Spleen (tissue), 11 donors: ENCODE measurements around the gene RWDD3. TPM values are rescaled to one million over a fixed set of nuclear protein-coding genes. Genes with fewer than 3 reads are reported as not detected.

ENCODE experiments used
- DNase-seq: peaks from one replicate; pipeline ENCODE4 v3.0.0-alpha.2; 2020
- H3K27ac ChIP-seq, 8 donors: fragments of 200-600 bp; sonication (generic) in 7 of 8; 1 replicate in 4 of 8; 2 replicates in 4 of 8; pipeline versions ENCODE4 v1.5.0 to v1.8.0; 2016 to 2021; ENCODE audit warnings: inconsistent platforms in 4 of 8, mild to moderate bottlenecking in 4 of 8, moderate library complexity in 1 of 8
- H3K27me3 ChIP-seq, 7 donors: fragments of 200-600 bp; sonication (generic) in 6 of 7; replicated peaks in 1 of 7; 1 replicate in 4 of 7; 2 replicates in 3 of 7; pipeline versions ENCODE4 v1.5.0 to v1.8.0; 2016 to 2021; ENCODE audit warnings: inconsistent platforms in 3 of 7, mild to moderate bottlenecking in 1 of 7
- H3K36me3 ChIP-seq, 6 donors: fragments of 200-600 bp; sonication (generic) in 5 of 6; 1 replicate in 4 of 6; 2 replicates in 2 of 6; pipeline versions ENCODE4 v1.5.0 to v1.8.0; 2016 to 2021; ENCODE audit warnings: inconsistent platforms in 2 of 6
- H3K4me1 ChIP-seq, 6 donors: fragments of 200-600 bp; sonication (generic) in 5 of 6; 1 replicate in 3 of 6; 2 replicates in 3 of 6; pipeline versions ENCODE4 v1.5.0 to v1.8.0; 2016 to 2021; ENCODE audit warnings: inconsistent platforms in 3 of 6
- H3K4me3 ChIP-seq, 8 donors: fragments of 200-600 bp; sonication (generic) in 7 of 8; 1 replicate in 4 of 8; 2 replicates in 4 of 8; pipeline versions ENCODE4 v1.5.0 to v1.8.0; 2016 to 2021; ENCODE audit warnings: inconsistent platforms in 4 of 8, mild to moderate bottlenecking in 4 of 8, moderate library complexity in 2 of 8
- H3K9me3 ChIP-seq, 8 donors: fragments of 200-600 bp; sonication (generic) in 7 of 8; 1 replicate in 4 of 8; 2 replicates in 4 of 8; pipeline versions ENCODE4 v1.5.0 to v1.8.0; 2016 to 2021; ENCODE audit warnings: inconsistent platforms in 4 of 8
- CTCF ChIP-seq, 11 experiments: fragments of 200-600 bp in 7 of 11; fragments of 450-650 bp in 4 of 11; sonication (generic) in 4 of 11; IDR thresholded peaks in 8 of 11; conservative IDR thresholded peaks in 3 of 11; 1 replicate in 7 of 11; 2 replicates in 4 of 11; pipeline versions ENCODE4 v1.4.0 to v1.8.0; 2016 to 2021; ENCODE audit warnings: antibody characterized with exemption in 11 of 11, inconsistent platforms in 4 of 11, mild to moderate bottlenecking in 1 of 11
- POLR2A ChIP-seq, 3 donors: fragments of 450-650 bp; IDR thresholded peaks; one replicate each; pipeline ENCODE4 v1.5.1; 2017; ENCODE audit warnings: antibody characterized with exemption in 3 of 3, mild to moderate bottlenecking in 1 of 3
- POLR2AphosphoS5 ChIP-seq, 3 donors: sonication (generic); formaldehyde crosslinking; IDR thresholded peaks; one replicate each; pipeline ENCODE4 v1.5.1; 2017; ENCODE audit warnings: antibody characterized with exemption in 3 of 3
- WGBS, 5 donors: extraction: QIAGEN DNeasy Blood & Tissue Kit in 3 of 5; methylation state at CpG; one replicate each; pipeline versions ENCODE4 v1.1.5 to v1.1.7; 2013 to 2018; 5-methylcytosine and 5-hydroxymethylcytosine counted together
- intact Hi-C: fragments of 100-400 bp; cut with DNase I; formaldehyde crosslinking; loops from one replicate; pipeline ENCODE4 v1.15.0; 2023; ENCODE audit warnings: low total_unique reads
- polyA plus RNA-seq, 3 donors: library from polyadenylated mRNA; stranded (reverse); fragments of 200-250 nt; gene quantifications; one replicate each; pipeline ENCODE4 v1.2.1, GENCODE V29; 2013
- total RNA-seq, 7 donors: library from RNA; depleted of rRNA in 3 of 7; stranded (reverse); fragments of >200 nt in 3 of 7; fragmentation: NEBNext Ultra II Directional in 4 of 7; extraction: Animal tissue kit (Norgen Biotek cat#: 25700) in 4 of 7; gene quantifications; one replicate each; pipeline versions ENCODE4 v1.1.0 to v1.2.1, GENCODE V29; 2016 to 2021
- donor health status: healthy with polysubstance abuse.
- donor health status: DM: no; HTN: no; CAD: no; lungs with moderate emphysema.
- donor health status: DM: no; HTN: no; CAD: no.
- donor health status: Bipolar disorder and iron deficiency.
- donor health status: healthy.
- donor health status: DM: no; HTN: no; CAD: no.
- donor health status: DM: yes; HTN: yes; CAD: no.

Gene RWDD3
- total and polyA plus RNA-seq, 10 donors, result 13.8 to 41.2 (median 19.7) TPM

GRCh38 chr1:95196017-95196416 lies 38.0 kb upstream of the RWDD3 start:
- H3K36me3 ChIP-seq, result no peaks in the 10 kb centered on the region
- no peaks in the 10 kb centered on the region for H3K9me3 ChIP-seq
- no peak overlapping the region for H3K4me3 ChIP-seq
- DNase-seq, result no peak
- H3K4me1 ChIP-seq, result no peaks in the 10 kb centered on the region
- no peak overlapping the region for H3K27ac ChIP-seq
- intact Hi-C loops, result no loop called here
- H3K27me3 ChIP-seq, result no peaks in the 10 kb centered on the region
- TF ChIP-seq CTCF (IDR thresholded peaks at IDR 0.05 in 8 of 11, conservative IDR thresholded peaks at IDR 0.05 in 3 of 11) (no peak), POLR2A (IDR thresholded peaks at IDR 0.05) (no peak), POLR2AphosphoS5 (IDR thresholded peaks at IDR 0.05) (no peak)

- intact Hi-C loops, result no loop called here
- DNase-seq, result no peak
- Histone ChIP-seq H3K4me3 (no peak overlapping the region), H3K4me1 (no peaks in the 10 kb centered on the region), H3K36me3 (no peaks in the 10 kb centered on the region), H3K27ac (no peak overlapping the region), H3K27me3 (no peaks in the 10 kb centered on the region), H3K9me3 (no peaks in the 10 kb centered on the region)
- TF ChIP-seq CTCF (IDR thresholded peaks at IDR 0.05 in 8 of 11, conservative IDR thresholded peaks at IDR 0.05 in 3 of 11), result no peak
- no peak for TF ChIP-seq POLR2A (IDR thresholded peaks at IDR 0.05)
- no peak for TF ChIP-seq POLR2AphosphoS5 (IDR thresholded peaks at IDR 0.05)
- WGBS, 5 donors, result 45 to 82% (median 58%) methylated on average over 1 of the region's 1 CpG
Measured at GRCh38 chr1:95197616-95198252, 36.3 kb upstream of the RWDD3 start.

- DNase-seq, result no peak
- intact Hi-C loops, result no loop called here
- Histone ChIP-seq H3K4me3 (no peak overlapping the region), H3K27me3 (no peaks in the 10 kb centered on the region), H3K9me3 (no peaks in the 10 kb centered on the region), H3K36me3 (no peaks in the 10 kb centered on the region), H3K4me1 (no peaks in the 10 kb centered on the region), H3K27ac (no peak overlapping the region)
- TF ChIP-seq CTCF (IDR thresholded peaks at IDR 0.05 in 8 of 11, conservative IDR thresholded peaks at IDR 0.05 in 3 of 11) (no peak), POLR2A (IDR thresholded peaks at IDR 0.05) (no peak), POLR2AphosphoS5 (IDR thresholded peaks at IDR 0.05) (no peak)
Measured at GRCh38 chr1:95201905-95202304, 32.1 kb upstream of the RWDD3 start.

- Histone ChIP-seq H3K4me3 (no peak overlapping the region), H3K4me1 (no peaks in the 10 kb centered on the region), H3K9me3 (no peaks in the 10 kb centered on the region), H3K27ac (no peak overlapping the region), H3K36me3 (no peaks in the 10 kb centered on the region), H3K27me3 (no peaks in the 10 kb centered on the region)
- DNase-seq, result no peak
- 23 to 60% (median 33%) methylated on average over 1 of the region's 1 CpG for WGBS, 5 donors
- intact Hi-C loops, result no loop called here
- TF ChIP-seq POLR2A (IDR thresholded peaks at IDR 0.05), result no peak
- TF ChIP-seq CTCF (IDR thresholded peaks at IDR 0.05 in 8 of 11, conservative IDR thresholded peaks at IDR 0.05 in 3 of 11), result no peak
- TF ChIP-seq POLR2AphosphoS5 (IDR thresholded peaks at IDR 0.05), result no peak
Measured at GRCh38 chr1:95203908-95204437, 30.0 kb upstream of the RWDD3 start.
